Memory B cell (primary cell): ENCODE measurements around the gene MAP4K4.

Experiments
- ATAC-seq: fragments of 150-1000 bp; cut with Tn5 transposase; 2 replicates; pipeline ENCODE4 v1.10.0; 2021; ENCODE audit warnings: low read depth, mild to moderate bottlenecking, moderate library complexity
- DNase-seq, 2 donors: peaks; one replicate each; pipeline ENCODE4 v3.0.0; 2022; ENCODE audit warnings: low spot score in 2 of 2
- H3K27ac Mint-ChIP-seq: one replicate; pipeline ENCODE4 v1.8.0; 2022; ENCODE audit warnings: mild to moderate bottlenecking, moderate library complexity, mixed read lengths
- H3K27me3 Mint-ChIP-seq: one replicate; pipeline ENCODE4 v1.8.0; 2022; ENCODE audit warnings: mixed read lengths
- H3K36me3 Mint-ChIP-seq: one replicate; pipeline ENCODE4 v1.8.0; 2022; ENCODE audit warnings: mild to moderate bottlenecking, mixed read lengths
- H3K4me1 Mint-ChIP-seq: one replicate; pipeline ENCODE4 v1.8.0; 2022; ENCODE audit warnings: mixed read lengths
- H3K4me3 Mint-ChIP-seq: one replicate; pipeline ENCODE4 v1.8.0; 2022; ENCODE audit warnings: mild to moderate bottlenecking, moderate library complexity, mixed read lengths
- H3K9me3 Mint-ChIP-seq: one replicate; pipeline ENCODE4 v1.8.0; 2022; ENCODE audit warnings: mixed read lengths

The MAP4K4 gene

DNA sequence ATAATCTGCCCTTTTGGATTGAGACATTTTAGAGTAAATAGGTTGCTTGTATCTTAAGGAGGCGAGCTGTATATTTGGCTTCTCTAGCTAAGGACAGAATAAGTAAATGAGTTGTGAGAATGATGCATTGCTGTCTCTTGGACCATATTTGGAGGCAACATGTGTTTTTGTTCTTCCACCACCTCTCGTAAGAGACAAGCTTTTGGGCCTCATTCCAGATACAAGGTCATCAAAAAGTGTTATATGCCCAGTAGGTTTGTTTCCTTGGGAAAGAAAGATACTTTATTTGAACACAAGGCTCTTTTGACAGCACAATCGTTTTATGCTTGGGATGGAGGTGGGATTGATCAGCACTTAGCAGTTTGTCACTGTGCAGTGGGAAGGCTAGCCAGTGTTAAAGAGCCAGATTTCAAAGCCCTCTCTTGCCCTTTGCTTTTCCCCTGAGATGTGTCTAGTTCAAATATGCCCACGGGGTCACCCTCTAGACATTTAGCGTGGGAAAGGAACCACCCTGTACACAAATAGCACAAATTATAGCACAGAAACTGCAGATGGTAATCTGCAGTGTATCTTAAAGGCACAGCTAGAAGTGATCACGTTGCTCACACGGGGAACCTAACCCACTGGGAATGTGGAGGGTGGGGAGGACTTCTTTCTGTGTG lies 131.3 kb downstream of the MAP4K4 start:
- Mint-ChIP-seq H3K27ac (peak overlapping the region; percentile 68), H3K4me1 (peaks cover 43% of the 10 kb centered on the region), H3K4me3 (no peak overlapping the region), H3K36me3 (peaks cover 34% of the 10 kb centered on the region), H3K27me3 (no peaks in the 10 kb centered on the region), H3K9me3 (no peaks in the 10 kb centered on the region)
- DNase-seq (no peak), ATAC-seq (no peak)

DNA sequence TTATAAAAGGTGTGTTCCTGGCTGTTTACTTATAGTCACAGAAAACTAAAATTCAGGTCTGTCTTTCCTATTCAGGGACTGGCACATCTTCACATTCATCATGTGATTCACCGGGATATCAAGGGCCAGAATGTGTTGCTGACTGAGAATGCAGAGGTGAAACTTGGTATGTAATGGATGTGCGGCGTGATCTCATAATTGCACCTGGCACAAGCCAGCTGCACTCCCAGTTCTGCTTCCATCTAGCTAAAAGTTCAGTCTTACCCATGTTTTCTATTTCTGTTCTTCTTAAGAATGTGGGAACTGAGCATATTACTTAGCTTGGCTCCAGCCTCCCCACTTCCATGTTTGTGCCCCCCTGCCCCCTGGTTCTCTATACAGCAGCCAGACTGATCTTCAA lies 131.9 kb downstream of the MAP4K4 start:
- Mint-ChIP-seq H3K4me3 (no peak overlapping the region), H3K9me3 (no peaks in the 10 kb centered on the region)

DNA sequence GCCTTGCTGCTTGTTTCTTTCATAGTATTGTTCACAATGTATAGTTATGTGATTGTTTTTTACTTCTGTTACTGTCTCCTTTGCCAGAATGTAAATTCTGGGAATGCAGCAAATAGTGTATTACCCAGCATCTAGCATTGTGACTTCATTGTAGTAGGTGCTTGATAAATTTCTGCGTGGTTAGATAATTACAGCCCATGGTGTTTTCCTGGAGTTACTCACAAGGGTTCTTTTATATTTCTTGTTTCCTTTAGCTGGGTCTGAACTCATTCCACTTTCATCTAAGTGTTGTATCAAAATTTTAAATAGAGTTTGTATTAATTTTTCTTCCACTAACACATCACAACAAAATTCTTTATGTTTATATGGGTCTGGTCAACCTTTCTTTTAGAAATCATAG lies 132.6 kb downstream of the MAP4K4 start:
- H3K9me3 Mint-ChIP-seq, result no peaks in the 10 kb centered on the region
- H3K4me1 Mint-ChIP-seq, result peaks cover 43% of the 10 kb centered on the region
- H3K4me3 Mint-ChIP-seq, result no peak overlapping the region
- H3K27ac Mint-ChIP-seq, result peak overlapping the region; percentile 68
- DNase-seq, result no peak
- no peak for ATAC-seq
- H3K27me3 Mint-ChIP-seq, result no peaks in the 10 kb centered on the region
- H3K36me3 Mint-ChIP-seq, result peaks cover 37% of the 10 kb centered on the region

More for the DNA sequence above, 131.9 kb downstream of the MAP4K4 start:
- H3K36me3 Mint-ChIP-seq, result peaks cover 35% of the 10 kb centered on the region
- H3K27ac Mint-ChIP-seq, result peak overlapping the region; percentile 68
- H3K27me3 Mint-ChIP-seq, result no peaks in the 10 kb centered on the region
- DNase-seq (no peak), ATAC-seq (no peak)
- H3K4me1 Mint-ChIP-seq, result peaks cover 43% of the 10 kb centered on the region

DNA sequence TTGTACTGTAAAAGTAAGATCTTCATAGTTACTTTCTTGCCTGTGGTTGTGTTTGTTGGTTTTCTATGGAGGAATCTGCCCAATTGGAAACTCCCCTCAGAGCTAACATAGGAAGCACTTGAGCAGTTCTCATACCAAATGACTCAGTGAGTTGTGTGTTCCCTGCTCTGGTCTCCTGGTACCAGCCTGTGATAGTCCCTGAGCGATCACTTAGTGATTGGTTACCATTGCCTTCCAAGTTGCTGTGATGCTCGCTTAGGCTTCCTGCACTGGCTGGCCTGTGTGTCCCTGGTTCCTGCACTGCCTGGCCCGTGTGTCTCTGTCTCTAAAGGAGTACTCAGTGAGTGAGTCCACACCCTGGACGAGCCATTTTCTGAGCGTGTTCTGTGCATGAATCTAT lies 133.0 kb downstream of the MAP4K4 start:
- peaks cover 38% of the 10 kb centered on the region for H3K36me3 Mint-ChIP-seq
- H3K9me3 Mint-ChIP-seq, result no peaks in the 10 kb centered on the region
- H3K4me3 Mint-ChIP-seq, result no peak overlapping the region
- H3K4me1 Mint-ChIP-seq, result peaks cover 43% of the 10 kb centered on the region
- no peak for DNase-seq
- H3K27me3 Mint-ChIP-seq, result no peaks in the 10 kb centered on the region
- ATAC-seq, result peak; percentile 16
- peak overlapping the region; percentile 84 for H3K27ac Mint-ChIP-seq

DNA sequence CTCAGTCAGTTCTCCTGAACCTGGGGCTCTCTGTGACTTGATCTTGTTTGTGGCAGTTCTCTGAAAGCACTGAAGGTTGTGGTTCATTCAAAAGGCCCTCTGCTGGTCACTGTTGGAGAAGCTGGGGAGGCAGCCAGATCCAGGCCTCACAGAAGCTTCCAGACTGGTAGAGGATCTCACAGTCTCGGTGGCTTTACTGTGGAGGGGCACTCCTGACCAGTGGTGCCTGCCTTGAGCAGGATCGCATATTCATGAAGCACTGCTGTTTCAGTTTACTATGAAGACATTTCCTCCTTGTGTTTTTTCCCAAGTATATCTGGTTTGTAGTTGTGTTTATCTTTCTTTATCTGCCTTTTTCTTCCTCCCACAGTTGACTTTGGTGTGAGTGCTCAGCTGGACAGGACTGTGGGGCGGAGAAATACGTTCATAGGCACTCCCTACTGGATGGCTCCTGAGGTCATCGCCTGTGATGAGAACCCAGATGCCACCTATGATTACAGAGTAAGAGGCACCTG lies 133.9 kb downstream of the MAP4K4 start:
- Mint-ChIP-seq H3K4me3 (no peak overlapping the region), H3K36me3 (peaks cover 41% of the 10 kb centered on the region), H3K4me1 (peaks cover 43% of the 10 kb centered on the region), H3K27ac (peak overlapping the region; percentile 84), H3K9me3 (no peaks in the 10 kb centered on the region), H3K27me3 (no peaks in the 10 kb centered on the region)
- DNase-seq (peak; percentile 56 to 58), ATAC-seq (peak; percentile 89)

DNA sequence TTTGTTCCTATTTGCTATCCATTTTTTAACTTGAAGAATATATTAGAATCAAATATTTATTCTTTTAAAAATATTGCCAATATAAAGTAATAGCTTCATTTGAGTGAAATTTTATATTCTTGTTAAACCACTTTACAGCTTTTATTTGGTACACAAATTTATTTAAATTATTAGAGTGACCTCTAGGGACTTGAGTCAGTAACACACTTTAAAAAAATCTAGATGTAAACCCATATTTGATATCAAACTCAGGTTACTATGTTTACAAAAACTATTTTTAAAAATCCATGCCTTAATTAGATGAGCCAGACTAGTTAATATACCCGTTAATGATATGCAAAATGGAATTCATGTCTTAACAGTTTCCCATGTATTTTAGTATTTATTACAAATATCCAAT lies 134.6 kb downstream of the MAP4K4 start:
- Mint-ChIP-seq H3K4me3 (no peak overlapping the region), H3K9me3 (no peaks in the 10 kb centered on the region), H3K27me3 (no peaks in the 10 kb centered on the region), H3K36me3 (peaks cover 39% of the 10 kb centered on the region), H3K27ac (no peak overlapping the region), H3K4me1 (peaks cover 37% of the 10 kb centered on the region)
- no peak for DNase-seq
- ATAC-seq, result no peak

DNA sequence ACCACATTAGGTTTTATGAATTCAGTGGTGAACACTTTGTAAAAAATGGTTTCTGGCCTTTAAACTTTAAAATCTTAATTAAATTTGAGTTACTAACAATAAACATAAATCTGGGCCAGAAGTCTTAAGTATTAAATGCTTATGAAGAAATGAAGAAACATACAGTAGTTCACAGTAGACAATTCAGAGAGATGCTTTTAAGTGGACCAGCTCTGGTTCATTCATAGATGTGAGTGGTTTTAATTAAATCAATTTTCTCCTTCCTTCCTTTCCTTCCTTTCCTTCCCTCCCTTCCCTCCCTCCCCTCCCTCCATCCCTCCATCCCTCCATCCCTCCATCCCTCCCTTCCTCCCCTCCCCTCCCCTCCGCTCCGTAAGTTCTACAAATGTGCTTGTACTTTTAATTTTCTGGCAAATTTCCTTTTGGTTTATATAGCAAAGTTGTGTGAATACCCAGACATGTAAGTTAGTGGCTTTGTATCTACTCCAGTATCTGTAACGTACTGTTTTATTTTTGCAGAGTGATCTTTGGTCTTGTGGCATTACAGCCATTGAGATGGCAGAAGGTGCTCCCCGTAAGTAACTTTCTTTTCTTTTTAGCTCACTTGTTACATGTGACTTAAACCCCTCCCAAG lies 136.5 kb downstream of the MAP4K4 start:
- H3K9me3 Mint-ChIP-seq, result no peaks in the 10 kb centered on the region
- H3K4me3 Mint-ChIP-seq, result no peak overlapping the region
- no peaks in the 10 kb centered on the region for H3K27me3 Mint-ChIP-seq
- peaks cover 21% of the 10 kb centered on the region for H3K4me1 Mint-ChIP-seq
- H3K36me3 Mint-ChIP-seq, result peaks cover 44% of the 10 kb centered on the region
- ATAC-seq (no peak), DNase-seq (no peak)
- H3K27ac Mint-ChIP-seq, result peak overlapping the region; percentile 63

DNA sequence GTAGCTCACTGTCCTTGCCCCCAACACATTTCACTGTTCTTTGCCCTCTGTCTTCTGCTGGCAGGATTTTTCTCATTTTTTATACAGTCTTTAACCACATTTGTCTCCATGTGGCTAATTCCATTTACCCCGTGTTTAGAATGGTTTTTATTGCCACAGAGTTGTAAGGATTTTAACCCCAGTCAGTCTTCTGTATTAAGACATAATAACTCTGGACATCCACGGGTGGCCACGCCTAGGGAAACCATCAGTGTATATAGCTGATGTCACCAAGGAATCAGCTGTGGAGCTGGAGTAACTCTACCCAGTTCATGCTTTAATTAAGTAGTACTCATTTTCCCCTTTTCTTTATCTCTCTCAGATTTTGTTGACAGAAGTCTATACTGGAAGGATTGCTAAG lies 139.8 kb downstream of the MAP4K4 start:
- no peaks in the 10 kb centered on the region for H3K9me3 Mint-ChIP-seq
- no peak overlapping the region for H3K4me3 Mint-ChIP-seq
- ATAC-seq, result no peak
- DNase-seq, result no peak
- H3K27me3 Mint-ChIP-seq, result no peaks in the 10 kb centered on the region
- H3K27ac Mint-ChIP-seq, result peak overlapping the region; percentile 60
- H3K4me1 Mint-ChIP-seq, result peaks cover 7% of the 10 kb centered on the region
- peaks cover 51% of the 10 kb centered on the region for H3K36me3 Mint-ChIP-seq

DNA sequence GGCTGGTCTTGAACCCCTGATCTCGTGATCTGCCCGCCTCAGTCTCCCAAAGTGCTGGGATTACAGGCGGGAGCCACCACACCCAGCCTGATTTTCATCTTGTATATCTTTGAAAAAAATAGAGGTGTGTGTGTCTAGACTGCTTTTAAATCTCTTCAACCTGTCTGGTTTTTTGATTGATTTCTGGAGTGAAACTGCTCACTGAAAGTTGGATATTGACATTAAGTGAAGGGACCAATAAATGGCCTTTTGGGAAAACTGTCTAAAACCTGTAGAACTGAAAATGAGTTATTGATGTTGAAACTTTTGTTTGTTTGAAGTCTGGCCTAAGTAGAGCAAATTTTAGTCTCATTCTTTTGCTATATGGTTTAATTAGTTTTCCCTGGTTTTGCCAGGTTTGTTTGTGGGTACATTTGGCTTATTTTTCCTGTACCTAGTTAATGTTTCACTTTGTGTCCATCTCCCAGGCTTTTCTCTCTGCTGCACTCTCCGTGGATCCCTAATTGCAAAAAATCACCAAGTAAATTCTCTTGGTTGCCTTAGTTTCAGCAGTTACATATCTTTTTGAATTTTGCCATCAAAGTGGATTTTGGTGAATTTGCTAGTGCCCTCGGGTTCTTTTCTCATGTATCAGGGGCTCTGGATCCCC lies 144.3 kb downstream of the MAP4K4 start:
- H3K27ac Mint-ChIP-seq, result peak overlapping the region; percentile 65
- H3K4me3 Mint-ChIP-seq, result no peak overlapping the region
- peaks cover 55% of the 10 kb centered on the region for H3K36me3 Mint-ChIP-seq
- DNase-seq (no peak), ATAC-seq (no peak)
- no peaks in the 10 kb centered on the region for H3K9me3 Mint-ChIP-seq
- H3K27me3 Mint-ChIP-seq, result no peaks in the 10 kb centered on the region
- H3K4me1 Mint-ChIP-seq, result peaks cover 11% of the 10 kb centered on the region

DNA sequence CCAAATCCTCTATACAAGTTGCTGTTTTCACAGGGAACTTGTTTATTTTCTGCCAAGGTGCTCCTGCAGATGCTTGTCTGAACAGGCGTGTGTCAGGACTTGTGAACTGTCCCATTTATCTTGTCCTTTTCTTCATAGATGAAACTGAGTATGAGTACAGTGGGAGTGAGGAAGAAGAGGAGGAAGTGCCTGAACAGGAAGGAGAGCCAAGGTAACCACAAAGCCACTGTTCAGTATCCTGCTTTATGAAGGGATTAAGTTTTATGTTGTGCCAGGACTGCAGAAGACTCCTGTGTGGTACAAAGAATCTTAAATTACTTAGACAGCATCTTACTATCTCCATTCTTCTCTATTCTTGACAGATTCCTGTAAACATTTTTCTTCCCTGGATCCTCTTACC lies 145.0 kb downstream of the MAP4K4 start:
- peaks cover 11% of the 10 kb centered on the region for H3K4me1 Mint-ChIP-seq
- H3K36me3 Mint-ChIP-seq, result peaks cover 52% of the 10 kb centered on the region
- peak overlapping the region; percentile 65 for H3K27ac Mint-ChIP-seq
- H3K9me3 Mint-ChIP-seq, result no peaks in the 10 kb centered on the region
- H3K27me3 Mint-ChIP-seq, result no peaks in the 10 kb centered on the region
- ATAC-seq (no peak), DNase-seq (no peak)
- H3K4me3 Mint-ChIP-seq, result no peak overlapping the region

DNA sequence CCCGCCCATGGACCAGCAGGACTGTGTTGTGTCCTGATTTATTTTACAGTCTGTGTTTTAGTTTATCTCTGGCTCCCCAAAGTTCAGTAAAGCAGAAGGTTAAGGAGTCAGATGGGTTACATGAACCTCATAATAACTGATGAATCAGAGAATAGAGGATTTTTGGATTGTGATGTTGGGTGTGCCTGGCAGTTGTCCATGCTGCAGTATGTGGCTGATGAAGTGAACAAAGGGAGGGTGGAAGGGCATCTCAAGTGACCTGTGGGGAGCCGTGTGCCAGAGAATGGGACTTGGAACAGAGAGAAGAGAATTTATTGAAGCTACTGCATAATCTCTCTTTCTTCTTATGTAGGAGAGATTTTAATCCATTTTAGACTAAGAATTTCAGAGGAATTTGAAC lies 145.5 kb downstream of the MAP4K4 start:
- DNase-seq (no peak), ATAC-seq (no peak)
- no peaks in the 10 kb centered on the region for H3K9me3 Mint-ChIP-seq
- H3K27me3 Mint-ChIP-seq, result no peaks in the 10 kb centered on the region
- no peak overlapping the region for H3K4me3 Mint-ChIP-seq
- peaks cover 15% of the 10 kb centered on the region for H3K4me1 Mint-ChIP-seq
- H3K36me3 Mint-ChIP-seq, result peaks cover 47% of the 10 kb centered on the region
- peak overlapping the region; percentile 65 for H3K27ac Mint-ChIP-seq

DNA sequence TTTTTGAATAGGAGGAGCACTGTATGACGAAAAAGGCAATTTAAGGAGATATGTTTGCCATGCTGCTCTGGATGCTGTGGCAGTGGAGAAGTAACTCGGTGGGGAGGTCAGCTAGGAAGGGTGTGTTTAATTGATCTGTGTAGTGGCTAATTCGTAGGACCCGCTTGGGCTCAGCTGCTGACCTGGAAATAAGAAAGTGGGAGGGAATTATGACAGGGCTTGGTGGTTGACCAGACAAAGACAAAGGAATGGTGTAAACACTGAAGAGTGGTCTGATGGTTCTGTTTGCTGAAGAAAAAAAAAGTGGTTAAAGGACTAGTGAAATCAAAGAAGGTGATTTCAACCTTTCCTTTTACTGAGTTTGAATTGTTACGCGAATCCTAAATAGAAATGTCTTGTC lies 146.0 kb downstream of the MAP4K4 start:
- ATAC-seq, result no peak

DNA sequence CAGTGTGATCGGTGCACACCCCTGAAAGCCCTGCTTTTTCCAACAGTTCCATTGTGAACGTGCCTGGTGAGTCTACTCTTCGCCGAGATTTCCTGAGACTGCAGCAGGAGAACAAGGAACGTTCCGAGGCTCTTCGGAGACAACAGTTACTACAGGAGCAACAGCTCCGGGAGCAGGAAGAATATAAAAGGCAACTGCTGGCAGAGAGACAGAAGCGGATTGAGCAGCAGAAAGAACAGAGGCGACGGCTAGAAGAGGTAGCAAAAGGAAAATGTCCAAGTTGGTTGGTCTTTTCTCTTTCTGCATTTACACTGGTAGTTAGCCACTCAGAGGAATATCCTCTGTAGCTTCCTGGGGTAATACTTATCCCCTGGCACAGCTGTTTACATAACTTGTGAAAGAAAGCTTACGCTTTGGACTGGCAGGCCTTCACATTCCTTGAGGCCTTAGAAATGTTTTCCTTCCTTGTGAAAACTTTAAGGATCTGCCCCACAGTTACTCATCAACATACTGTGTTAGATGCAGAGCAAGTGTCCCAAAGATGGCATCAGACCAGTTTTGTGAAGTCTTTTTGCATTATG lies 146.6 kb downstream of the MAP4K4 start:
- Mint-ChIP-seq H3K4me3 (no peak overlapping the region), H3K36me3 (peaks cover 46% of the 10 kb centered on the region), H3K27me3 (no peaks in the 10 kb centered on the region), H3K9me3 (no peaks in the 10 kb centered on the region), H3K27ac (no peak overlapping the region), H3K4me1 (peaks cover 15% of the 10 kb centered on the region)
- ATAC-seq (no peak), DNase-seq (no peak)

More for the DNA sequence above, 146.0 kb downstream of the MAP4K4 start:
- peaks cover 15% of the 10 kb centered on the region for H3K4me1 Mint-ChIP-seq
- DNase-seq, result no peak
- no peak overlapping the region for H3K27ac Mint-ChIP-seq
- H3K9me3 Mint-ChIP-seq, result no peaks in the 10 kb centered on the region
- H3K36me3 Mint-ChIP-seq, result peaks cover 44% of the 10 kb centered on the region
- no peaks in the 10 kb centered on the region for H3K27me3 Mint-ChIP-seq
- no peak overlapping the region for H3K4me3 Mint-ChIP-seq

DNA sequence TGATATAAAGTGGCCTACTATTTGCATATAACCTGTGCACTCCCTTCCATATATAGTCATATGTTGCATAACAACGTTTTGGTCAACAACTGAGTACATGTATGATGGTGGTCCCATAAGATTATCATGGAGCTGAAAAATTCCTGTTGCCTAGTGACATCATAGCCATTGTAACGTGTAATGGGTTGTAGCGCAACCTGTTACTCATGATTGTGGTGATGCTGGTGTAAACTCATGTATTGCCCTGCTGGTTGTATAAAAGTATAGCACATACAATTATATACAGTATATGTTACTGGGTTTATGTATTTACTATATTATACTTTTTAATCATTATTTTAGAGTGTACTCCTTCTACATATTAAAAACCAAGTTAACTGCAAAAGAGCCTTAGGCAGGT lies 149.5 kb downstream of the MAP4K4 start:
- no peak for ATAC-seq
- H3K4me1 Mint-ChIP-seq, result peaks cover 11% of the 10 kb centered on the region
- no peak for DNase-seq
- no peak overlapping the region for H3K4me3 Mint-ChIP-seq
- peaks cover 33% of the 10 kb centered on the region for H3K36me3 Mint-ChIP-seq
- no peaks in the 10 kb centered on the region for H3K9me3 Mint-ChIP-seq
- H3K27ac Mint-ChIP-seq, result no peak overlapping the region
- H3K27me3 Mint-ChIP-seq, result no peaks in the 10 kb centered on the region
